ENCODE measurements around the gene SLC5A8. TPM values are rescaled to one million over a fixed set of nuclear protein-coding genes. Genes with fewer than 3 reads are reported as not detected.

Gene SLC5A8
- total RNA-seq, 1 donor = not detected

GRCh38 chr12:101243074-101243473 is 33.0 kb upstream of the SLC5A8 start:
- no peaks in the 10 kb centered on the region for H3K9me3 ChIP-seq (ENCODE audit: low read depth, low read length)
- no peaks in the 10 kb centered on the region for H3K4me1 ChIP-seq (ENCODE audit: insufficient read depth, low read length)
- no peaks in the 10 kb centered on the region for H3K27me3 ChIP-seq (ENCODE audit: insufficient read depth, low read length)
- TF ChIP-seq CTCF (IDR thresholded peaks at IDR 0.05; ENCODE audit: extremely low read depth, low read depth, low read length) = no peak
- H2AFZ ChIP-seq (ENCODE audit: low read length) = no peak overlapping the region
- no peaks in the 10 kb centered on the region for H4K20me1 ChIP-seq (ENCODE audit: insufficient read depth, low read length)
- no peaks in the 10 kb centered on the region for H3K79me2 ChIP-seq (ENCODE audit: insufficient read depth, low read length)
- H3K4me2 ChIP-seq (ENCODE audit: insufficient read depth, low read length) = no peak overlapping the region
- H3K36me3 ChIP-seq (ENCODE audit: insufficient read depth, low read length) = no peaks in the 10 kb centered on the region
- no peak for DNase-seq (ENCODE audit: insufficient read length, low spot score, missing footprints)
- no peak overlapping the region for H3K27ac ChIP-seq (ENCODE audit: low read depth, low read length)
- no peak overlapping the region for H3K4me3 ChIP-seq (ENCODE audit: insufficient read depth, low read length)

GRCh38 chr12:101238800-101239329 is 28.8 kb upstream of the SLC5A8 start:
- no peak overlapping the region for H2AFZ ChIP-seq (ENCODE audit: low read length)
- H3K4me3 ChIP-seq (ENCODE audit: insufficient read depth, low read length) = no peak overlapping the region
- H3K4me2 ChIP-seq (ENCODE audit: insufficient read depth, low read length) = no peak overlapping the region
- no peak for DNase-seq (ENCODE audit: insufficient read length, low spot score, missing footprints)
- no peaks in the 10 kb centered on the region for H3K27me3 ChIP-seq (ENCODE audit: insufficient read depth, low read length)
- H3K36me3 ChIP-seq (ENCODE audit: insufficient read depth, low read length) = no peaks in the 10 kb centered on the region
- no peak overlapping the region for H3K27ac ChIP-seq (ENCODE audit: low read depth, low read length)
- no peaks in the 10 kb centered on the region for H3K9me3 ChIP-seq (ENCODE audit: low read depth, low read length)
- H4K20me1 ChIP-seq (ENCODE audit: insufficient read depth, low read length) = no peaks in the 10 kb centered on the region
- TF ChIP-seq CTCF (IDR thresholded peaks at IDR 0.05; ENCODE audit: extremely low read depth, low read depth, low read length) = no peak
- H3K4me1 ChIP-seq (ENCODE audit: insufficient read depth, low read length) = no peaks in the 10 kb centered on the region
- no peaks in the 10 kb centered on the region for H3K79me2 ChIP-seq (ENCODE audit: insufficient read depth, low read length)

GRCh38 chr12:101238306-101238705 is 28.3 kb upstream of the SLC5A8 start:
- H3K79me2 ChIP-seq (ENCODE audit: insufficient read depth, low read length) = no peaks in the 10 kb centered on the region
- H3K27ac ChIP-seq (ENCODE audit: low read depth, low read length) = no peak overlapping the region
- no peaks in the 10 kb centered on the region for H4K20me1 ChIP-seq (ENCODE audit: insufficient read depth, low read length)
- no peak overlapping the region for H3K4me2 ChIP-seq (ENCODE audit: insufficient read depth, low read length)
- H3K4me1 ChIP-seq (ENCODE audit: insufficient read depth, low read length) = no peaks in the 10 kb centered on the region
- no peak for DNase-seq (ENCODE audit: insufficient read length, low spot score, missing footprints)
- H3K36me3 ChIP-seq (ENCODE audit: insufficient read depth, low read length) = no peaks in the 10 kb centered on the region
- H3K9me3 ChIP-seq (ENCODE audit: low read depth, low read length) = no peaks in the 10 kb centered on the region
- H2AFZ ChIP-seq (ENCODE audit: low read length) = no peak overlapping the region
- H3K27me3 ChIP-seq (ENCODE audit: insufficient read depth, low read length) = no peaks in the 10 kb centered on the region
- no peak for TF ChIP-seq CTCF (IDR thresholded peaks at IDR 0.05; ENCODE audit: extremely low read depth, low read depth, low read length)
- no peak overlapping the region for H3K4me3 ChIP-seq (ENCODE audit: insufficient read depth, low read length)

GRCh38 chr12:101235686-101236085 is 25.6 kb upstream of the SLC5A8 start:
- DNase-seq (ENCODE audit: insufficient read length, low spot score, missing footprints) = no peak
- no peaks in the 10 kb centered on the region for H3K9me3 ChIP-seq (ENCODE audit: low read depth, low read length)
- no peaks in the 10 kb centered on the region for H3K27me3 ChIP-seq (ENCODE audit: insufficient read depth, low read length)
- no peak overlapping the region for H3K4me3 ChIP-seq (ENCODE audit: insufficient read depth, low read length)
- H4K20me1 ChIP-seq (ENCODE audit: insufficient read depth, low read length) = no peaks in the 10 kb centered on the region
- no peak for TF ChIP-seq CTCF (IDR thresholded peaks at IDR 0.05; ENCODE audit: extremely low read depth, low read depth, low read length)
- no peak overlapping the region for H3K4me2 ChIP-seq (ENCODE audit: insufficient read depth, low read length)
- no peaks in the 10 kb centered on the region for H3K79me2 ChIP-seq (ENCODE audit: insufficient read depth, low read length)
- no peak overlapping the region for H2AFZ ChIP-seq (ENCODE audit: low read length)
- H3K4me1 ChIP-seq (ENCODE audit: insufficient read depth, low read length) = no peaks in the 10 kb centered on the region
- no peak overlapping the region for H3K27ac ChIP-seq (ENCODE audit: low read depth, low read length)
- H3K36me3 ChIP-seq (ENCODE audit: insufficient read depth, low read length) = no peaks in the 10 kb centered on the region

Data from osteoblast (primary cell).